IMR-90 (cell line): ENCODE measurements around the gene PYCR2. TPM values are rescaled to one million over a fixed set of nuclear protein-coding genes. Genes with fewer than 3 reads are reported as not detected.

Experiments used
- ATAC-seq: fragments of 200-7000 bp; cut with Tn5 transposase; 2 replicates; pipeline ENCODE4 v1.9.1; 2020; ENCODE audit warnings: low read depth, mild to moderate bottlenecking, moderate library complexity
- BruUV-seq: library from RNA; stranded (reverse); fragments of 400-500 nt; replicated peaks from 2 replicates; lab custom pipeline; 2021; lab: Mats Ljungman, UMichigan
- CTCF ChIA-PET: fragments of 300-600 bp; formaldehyde crosslinking; extraction: SDS; loops from one replicate; lab custom pipeline; 2021; ENCODE audit warnings: antibody characterized with exemption; lab: Yijun Ruan, JAX
- POLR2A ChIA-PET: fragments of 300-600 bp; sonication (Branson Sonifier 250); formaldehyde crosslinking; loops from one replicate; lab custom pipeline; 2022; ENCODE audit warnings: antibody characterized with exemption; ENCODE audit not compliant: unreplicated experiment; lab: Charles Lee
- DNase-seq: peaks from one replicate; pipeline ENCODE4 v3.0.0; 2013
- H2AFZ ChIP-seq: replicated peaks from 2 replicates; pipeline ENCODE3; 2013; ENCODE audit warnings: low read length, mild to moderate bottlenecking; ENCODE audit not compliant: poor library complexity
- H2AK5ac ChIP-seq: 2 replicates; pipeline ENCODE4 v1.6.1; 2013; ENCODE audit warnings: low read depth, low read length, inconsistent platforms
- H2AK9ac ChIP-seq: replicated peaks from 2 replicates; pipeline ENCODE3; 2013; ENCODE audit warnings: mild to moderate bottlenecking, low read depth, low read length, moderate library complexity; ENCODE audit not compliant: poor library complexity
- H2BK120ac ChIP-seq: 2 replicates; pipeline ENCODE4 v1.6.1; 2013; ENCODE audit warnings: low read depth, low read length, inconsistent platforms
- H2BK15ac ChIP-seq: 3 replicates; pipeline ENCODE4 v1.6.1; 2013; ENCODE audit warnings: low read depth, low read length, inconsistent platforms
- H2BK20ac ChIP-seq: 2 replicates; pipeline ENCODE4 v1.6.1; 2013; ENCODE audit warnings: low read depth, mild to moderate bottlenecking, inconsistent platforms, low read length, moderate library complexity
- H2BK5ac ChIP-seq: 2 replicates; pipeline ENCODE4 v1.6.1; 2013; ENCODE audit warnings: mild to moderate bottlenecking, low read depth, low read length, inconsistent platforms; ENCODE audit not compliant: poor library complexity, severe bottlenecking
- H3K14ac ChIP-seq: replicated peaks from 2 replicates; pipeline ENCODE4 v1.6.1; 2013; ENCODE audit warnings: low read depth, low read length, inconsistent platforms
- H3K18ac ChIP-seq: 2 replicates; pipeline ENCODE4 v1.6.1; 2013; ENCODE audit warnings: low read depth, low read length, control low read depth
- H3K23ac ChIP-seq: 2 replicates; pipeline ENCODE4 v1.6.1; 2013; ENCODE audit warnings: low read depth, low read length, inconsistent platforms
- H3K27ac ChIP-seq: 2 replicates; pipeline ENCODE4 v1.5.1; 2013; ENCODE audit warnings: mild to moderate bottlenecking, control low read depth, low read length; ENCODE audit not compliant: insufficient read depth
- H3K27me3 ChIP-seq: 2 replicates; pipeline ENCODE4 v1.6.1; 2013; ENCODE audit warnings: low read length; ENCODE audit not compliant: control insufficient read depth, insufficient read depth
- H3K36me3 ChIP-seq: 2 replicates; pipeline ENCODE4 v1.6.1; 2013; ENCODE audit warnings: low read length, mixed read lengths; ENCODE audit not compliant: control insufficient read depth, insufficient read depth
- H3K4ac ChIP-seq: 2 replicates; pipeline ENCODE4 v1.6.1; 2013; ENCODE audit warnings: low read depth, low read length, inconsistent platforms
- H3K4me1 ChIP-seq: 2 replicates; pipeline ENCODE4 v1.6.1; 2013; ENCODE audit warnings: low read length, mixed read lengths; ENCODE audit not compliant: control insufficient read depth, insufficient read depth
- H3K4me2 ChIP-seq: 2 replicates; pipeline ENCODE4 v1.6.1; 2013; ENCODE audit warnings: low read depth, mild to moderate bottlenecking, control low read depth, low read length, moderate library complexity
- H3K4me3 ChIP-seq: 2 replicates; pipeline ENCODE4 v1.5.1; 2013; ENCODE audit warnings: low read depth, mild to moderate bottlenecking, control low read depth, low read length, moderate library complexity; ENCODE audit not compliant: insufficient read depth
- H3K56ac ChIP-seq: 2 replicates; pipeline ENCODE4 v1.6.1; 2013; ENCODE audit warnings: low read length, inconsistent platforms; ENCODE audit not compliant: insufficient read depth; ENCODE audit errors: extremely low read depth
- H3K79me1 ChIP-seq, 2 experiments: 2 replicates each; pipeline ENCODE4 v1.6.1; 2013; ENCODE audit warnings: low read length in 2 of 2, inconsistent platforms in 1 of 2, low read depth in 1 of 2
- H3K9ac ChIP-seq: 2 replicates; pipeline ENCODE4 v1.6.1; 2013; ENCODE audit warnings: low read depth, low read length, control low read depth
- H3K9me1 ChIP-seq: 2 replicates; pipeline ENCODE4 v1.6.1; 2013; ENCODE audit warnings: low read length, inconsistent platforms; ENCODE audit not compliant: insufficient read depth
- H3K9me3 ChIP-seq: 2 replicates; pipeline ENCODE4 v1.6.1; 2013; ENCODE audit warnings: low read length; ENCODE audit not compliant: control insufficient read depth, insufficient read depth
- H4K20me1 ChIP-seq: 2 replicates; pipeline ENCODE4 v1.6.1; 2013; ENCODE audit warnings: low read length, inconsistent platforms; ENCODE audit not compliant: insufficient read depth
- H4K5ac ChIP-seq: 2 replicates; pipeline ENCODE4 v1.6.1; 2013; ENCODE audit warnings: mild to moderate bottlenecking, low read depth, low read length, control low read depth
- H4K8ac ChIP-seq, 2 experiments: 2 replicates each; pipeline ENCODE4 v1.6.1; 2013; ENCODE audit warnings: low read depth in 2 of 2, low read length in 2 of 2, control low read depth in 1 of 2, inconsistent platforms in 1 of 2
- H4K91ac ChIP-seq: 2 replicates; pipeline ENCODE4 v1.6.1; 2013; ENCODE audit warnings: low read depth, low read length, inconsistent platforms; ENCODE audit not compliant: insufficient read depth
- BHLHE40 ChIP-seq: fragments of 150-350 bp; IDR thresholded peaks from 2 replicates; pipeline ENCODE4 v1.6.1; 2016; ENCODE audit warnings: mild to moderate bottlenecking, low read depth, low read length
- CEBPB ChIP-seq: IDR thresholded peaks from 2 replicates; pipeline ENCODE4 v1.6.1; 2012; ENCODE audit warnings: low read depth, low read length, improper control_type of control experiment
- CHD1 ChIP-seq: IDR thresholded peaks from 2 replicates; pipeline ENCODE4 v1.6.1; 2012; ENCODE audit warnings: low read depth, low read length, improper control_type of control experiment
- FOS ChIP-seq: fragments of 150-350 bp; IDR thresholded peaks from 2 replicates; pipeline ENCODE4 v1.6.1; 2016; ENCODE audit warnings: low read depth, low read length
- MAFK ChIP-seq: IDR thresholded peaks from 2 replicates; pipeline ENCODE4 v1.6.1; 2012; ENCODE audit warnings: low read depth, low read length, improper control_type of control experiment
- MAZ ChIP-seq: IDR thresholded peaks from 2 replicates; pipeline ENCODE4 v1.6.1; 2012; ENCODE audit warnings: low read depth, mild to moderate bottlenecking, low read length, improper control_type of control experiment, moderate library complexity, borderline replicate concordance
- MXI1 ChIP-seq: IDR thresholded peaks from 2 replicates; pipeline ENCODE4 v1.6.1; 2012; ENCODE audit warnings: low read depth, mild to moderate bottlenecking, low read length, moderate library complexity, borderline replicate concordance
- NFE2L2 ChIP-seq: fragments of 150-350 bp; IDR thresholded peaks from 2 replicates; pipeline ENCODE4 v1.6.1; 2016; ENCODE audit warnings: low read depth, mild to moderate bottlenecking, low read length
- POLR2A ChIP-seq: IDR thresholded peaks from 2 replicates; pipeline ENCODE4 v1.6.1; 2012; ENCODE audit warnings: mild to moderate bottlenecking, low read depth, low read length
- RAD21 ChIP-seq: IDR thresholded peaks from 2 replicates; pipeline ENCODE4 v1.6.1; 2012; ENCODE audit warnings: low read length, improper control_type of control experiment
- RCOR1 ChIP-seq: IDR thresholded peaks from 2 replicates; pipeline ENCODE4 v1.6.1; 2012; ENCODE audit warnings: mild to moderate bottlenecking, low read length, improper control_type of control experiment; ENCODE audit not compliant: insufficient replicate concordance
- RFX5 ChIP-seq: IDR thresholded peaks from 2 replicates; pipeline ENCODE4 v1.8.0; 2012; ENCODE audit warnings: low read depth, mild to moderate bottlenecking, low read length, moderate library complexity
- SMC3 ChIP-seq: fragments of 150-350 bp; IDR thresholded peaks from 2 replicates; pipeline ENCODE4 v1.6.1; 2016; ENCODE audit warnings: low read depth, mild to moderate bottlenecking, antibody characterized with exemption, low read length, moderate library complexity
- WGBS, 2 experiments: methylation state at CpG; one replicate each; pipeline versions ENCODE4 v1.1.5 to v1.1.7; 2013; ENCODE audit warnings: missing lambda C conversion rate in 2 of 2; ENCODE audit not compliant: insufficient read length in 1 of 2; ENCODE audit errors: extremely low coverage in 2 of 2; 5-methylcytosine and 5-hydroxymethylcytosine counted together
- dilution Hi-C: fragments of 300-500 bp; cut with HindIII; formaldehyde crosslinking; loops from one replicate; pipeline ENCODE4 v1.14.3; 2018; ENCODE audit warnings: low sequenced_read_pairs; ENCODE audit not compliant: unreplicated experiment
- in situ Hi-C: fragments of 300-500 bp; cut with MboI; formaldehyde crosslinking; loops from 3 replicates; pipeline ENCODE4 v1.14.3; 2019; ENCODE audit warnings: low sequenced_read_pairs, inconsistent platforms, mixed read lengths
- intact Hi-C: fragments of 100-400 bp; cut with micrococcal nuclease; formaldehyde crosslinking; loops from 2 replicates; pipeline ENCODE4 v1.10.0; 2022
- polyA plus RNA-seq, 3 experiments: library from polyadenylated mRNA; depleted of rRNA; stranded (reverse); fragments of >200 nt; gene quantifications; 2 replicates each; pipeline ENCODE4 v1.2.3, GENCODE V29; 2012; ENCODE audit warnings: low replicate concordance in 1 of 3
- total RNA-seq: library from RNA; depleted of rRNA; stranded (reverse); fragments of >200 nt; gene quantifications from 2 replicates; pipeline ENCODE4 v1.2.3, GENCODE V29; 2012
- TF ChIP-seq, protein P1 (sequence below): fragments of 150-350 bp; IDR thresholded peaks from 2 replicates; pipeline ENCODE4 v1.6.1; 2017; ENCODE audit warnings: mild to moderate bottlenecking, antibody characterized with exemption, low read length, low read depth
- TF ChIP-seq, protein P2 (sequence below): conservative IDR thresholded peaks from 2 replicates; pipeline ENCODE4 v1.5.1; 2012; ENCODE audit warnings: mild to moderate bottlenecking, low read depth, low read length, improper control_type of control experiment
- TF ChIP-seq, protein P3 (sequence below): fragments of 150-350 bp; IDR thresholded peaks from 2 replicates; pipeline ENCODE4 v1.6.1; 2016; ENCODE audit warnings: low read depth, mild to moderate bottlenecking, low read length, moderate library complexity, borderline replicate concordance

Gene PYCR2
- total and polyA plus RNA-seq, 2 of the 4 experiments (the other 2 are of a cell fraction), result 34.4 to 68.1 TPM

- no peak for ATAC-seq
- H3K4me1 ChIP-seq, result peaks cover 5% of the 10 kb centered on the region; the same call in 1 of the 2 replicates
- CTCF ChIA-PET, result interaction anchor here (1.0 kb wide), 1 partner anchor 16 kb away, joined by 3 read pairs; no protein-coding TSS in a partner anchor
- H3K27me3 ChIP-seq, result no peaks in the 10 kb centered on the region
- H2BK5ac ChIP-seq, result no peak overlapping the region
- no peak overlapping the region for H3K27ac ChIP-seq
- TF ChIP-seq MAFK, result no peak
- no peak for TF ChIP-seq NFE2L2
- TF ChIP-seq RCOR1, result no peak
- TF ChIP-seq MXI1, result no peak
- no peak for TF ChIP-seq CEBPB
- no peak for TF ChIP-seq POLR2A
- TF ChIP-seq, protein P1, sequence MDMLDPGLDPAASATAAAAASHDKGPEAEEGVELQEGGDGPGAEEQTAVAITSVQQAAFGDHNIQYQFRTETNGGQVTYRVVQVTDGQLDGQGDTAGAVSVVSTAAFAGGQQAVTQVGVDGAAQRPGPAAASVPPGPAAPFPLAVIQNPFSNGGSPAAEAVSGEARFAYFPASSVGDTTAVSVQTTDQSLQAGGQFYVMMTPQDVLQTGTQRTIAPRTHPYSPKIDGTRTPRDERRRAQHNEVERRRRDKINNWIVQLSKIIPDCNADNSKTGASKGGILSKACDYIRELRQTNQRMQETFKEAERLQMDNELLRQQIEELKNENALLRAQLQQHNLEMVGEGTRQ, result no peak
- TF ChIP-seq BHLHE40, result no peak
- TF ChIP-seq, protein P2, sequence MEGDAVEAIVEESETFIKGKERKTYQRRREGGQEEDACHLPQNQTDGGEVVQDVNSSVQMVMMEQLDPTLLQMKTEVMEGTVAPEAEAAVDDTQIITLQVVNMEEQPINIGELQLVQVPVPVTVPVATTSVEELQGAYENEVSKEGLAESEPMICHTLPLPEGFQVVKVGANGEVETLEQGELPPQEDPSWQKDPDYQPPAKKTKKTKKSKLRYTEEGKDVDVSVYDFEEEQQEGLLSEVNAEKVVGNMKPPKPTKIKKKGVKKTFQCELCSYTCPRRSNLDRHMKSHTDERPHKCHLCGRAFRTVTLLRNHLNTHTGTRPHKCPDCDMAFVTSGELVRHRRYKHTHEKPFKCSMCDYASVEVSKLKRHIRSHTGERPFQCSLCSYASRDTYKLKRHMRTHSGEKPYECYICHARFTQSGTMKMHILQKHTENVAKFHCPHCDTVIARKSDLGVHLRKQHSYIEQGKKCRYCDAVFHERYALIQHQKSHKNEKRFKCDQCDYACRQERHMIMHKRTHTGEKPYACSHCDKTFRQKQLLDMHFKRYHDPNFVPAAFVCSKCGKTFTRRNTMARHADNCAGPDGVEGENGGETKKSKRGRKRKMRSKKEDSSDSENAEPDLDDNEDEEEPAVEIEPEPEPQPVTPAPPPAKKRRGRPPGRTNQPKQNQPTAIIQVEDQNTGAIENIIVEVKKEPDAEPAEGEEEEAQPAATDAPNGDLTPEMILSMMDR, result no peak
- no peak for TF ChIP-seq SMC3
- TF ChIP-seq CHD1, result no peak
- no peak for TF ChIP-seq RAD21
- no peak for TF ChIP-seq RFX5
- no peak for TF ChIP-seq MAZ
- TF ChIP-seq, protein P3, sequence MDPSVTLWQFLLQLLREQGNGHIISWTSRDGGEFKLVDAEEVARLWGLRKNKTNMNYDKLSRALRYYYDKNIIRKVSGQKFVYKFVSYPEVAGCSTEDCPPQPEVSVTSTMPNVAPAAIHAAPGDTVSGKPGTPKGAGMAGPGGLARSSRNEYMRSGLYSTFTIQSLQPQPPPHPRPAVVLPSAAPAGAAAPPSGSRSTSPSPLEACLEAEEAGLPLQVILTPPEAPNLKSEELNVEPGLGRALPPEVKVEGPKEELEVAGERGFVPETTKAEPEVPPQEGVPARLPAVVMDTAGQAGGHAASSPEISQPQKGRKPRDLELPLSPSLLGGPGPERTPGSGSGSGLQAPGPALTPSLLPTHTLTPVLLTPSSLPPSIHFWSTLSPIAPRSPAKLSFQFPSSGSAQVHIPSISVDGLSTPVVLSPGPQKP, result no peak
- no peak for TF ChIP-seq FOS
- H3K4ac ChIP-seq, result no peak overlapping the region
- H3K9me1 ChIP-seq, result peaks cover 9% of the 10 kb centered on the region
- no peak overlapping the region for H2BK120ac ChIP-seq
- H3K4me3 ChIP-seq, result no peak overlapping the region
- peaks cover 29% of the 10 kb centered on the region for H3K36me3 ChIP-seq
- DNase-seq, result no peak
- H4K8ac ChIP-seq, result no peak overlapping the region
- no peak overlapping the region for H3K9ac ChIP-seq
- H3K23ac ChIP-seq, result no peak overlapping the region
- H2BK15ac ChIP-seq, result no peak overlapping the region
- no peak overlapping the region for H3K14ac ChIP-seq
- POLR2A ChIA-PET, result no interaction called here
- H4K5ac ChIP-seq, result no peak overlapping the region
- no peak overlapping the region for H4K91ac ChIP-seq
- in situ Hi-C loops (no loop called here), dilution Hi-C loops (no loop called here), intact Hi-C loops (no loop called here)
- H2AFZ ChIP-seq, result no peak overlapping the region
- peaks cover 6% of the 10 kb centered on the region for H4K20me1 ChIP-seq
- no peak overlapping the region for H2BK20ac ChIP-seq
- H2AK9ac ChIP-seq, result no peak overlapping the region
- H3K4me2 ChIP-seq, result no peak overlapping the region
- peaks cover 3 to 28% of the 10 kb centered on the region in 2 experiments for H3K79me1 ChIP-seq
- no CpG with 5 or more reads among the region's 3 CpGs for WGBS, 2 experiments
- no peaks in the 10 kb centered on the region for H3K9me3 ChIP-seq
- no TSS peak for BruUV-seq
- no peak overlapping the region for H2AK5ac ChIP-seq
- no peak overlapping the region for H3K18ac ChIP-seq
- H3K56ac ChIP-seq, result no peak overlapping the region
Measured at GRCh38 chr1:225917101-225917500, 6.9 kb downstream of the PYCR2 start.
